Lower leg skin (tissue), 4 donors: ENCODE data around the gene RNF207. TPM values are rescaled to one million over a fixed set of nuclear protein-coding genes. Genes with fewer than 3 reads are reported as not detected.
A peak's percentile ranks its signal among the peaks of the same experiment; 100 is the strongest.

Source experiments
- DNase-seq, 2 donors: peaks; one replicate each; pipeline ENCODE4 v3.0.0-alpha.2; 2019; ENCODE audit warnings: low spot score in 2 of 2
- H3K4me3 ChIP-seq: fragments of 200-600 bp; sonication (generic); 2 replicates; pipeline ENCODE4 v1.5.1; 2017; ENCODE audit warnings: mild to moderate bottlenecking, low read depth; ENCODE audit not compliant: poor library complexity, severe bottlenecking
- CTCF ChIP-seq, 3 donors: fragments of 450-650 bp; IDR thresholded peaks; one replicate each; pipeline ENCODE4 v1.5.1; 2016; ENCODE audit warnings: antibody characterized with exemption in 3 of 3, mild to moderate bottlenecking in 3 of 3, moderate library complexity in 2 of 3
- POLR2A ChIP-seq, 2 donors: fragments of 450-650 bp; IDR thresholded peaks; one replicate each; pipeline ENCODE4 v1.6.1; 2016 to 2017; ENCODE audit warnings: antibody characterized with exemption in 2 of 2, mild to moderate bottlenecking in 1 of 2, moderate library complexity in 1 of 2
- WGBS, 2 donors: methylation state at CpG; one replicate each; pipeline ENCODE4 v1.1.5; 2018; 5-methylcytosine and 5-hydroxymethylcytosine counted together
- intact Hi-C: fragments of 100-400 bp; cut with DNase I; formaldehyde crosslinking; loops from one replicate; pipeline ENCODE4 v1.15.0; 2023; ENCODE audit warnings: low total_unique reads
- total RNA-seq, 4 donors: library from RNA; depleted of rRNA; stranded (reverse); fragments of >200 nt; gene quantifications; one replicate each; pipeline ENCODE4 v1.1.0, GENCODE V29; 2016

RNF207 gene
- total RNA-seq, 4 donors from 2014 or later, result 5.0 to 10.4 (median 7.7) TPM

GRCh38 chr1:6234502-6235295 is 28.8 kb downstream of the RNF207 start:
- H3K4me3 ChIP-seq, result peak overlapping the region; percentile 69
- no peak for TF ChIP-seq CTCF (IDR thresholded peaks at IDR 0.05)
- no peak for TF ChIP-seq POLR2A (IDR thresholded peaks at IDR 0.05)
- intact Hi-C loops, result no loop called here
- WGBS, 2 donors, result 41 to 46% methylated on average over 20 of the region's 20 CpGs
- no peak for DNase-seq

GRCh38 chr1:6235296-6235677 is 29.4 kb downstream of the RNF207 start:
- intact Hi-C loops, result no loop called here
- WGBS, 2 donors, result 0% methylated on average over 22 to 26 of the region's 30 CpGs
- DNase-seq, result no peak
- peak overlapping the region; percentile 69 for H3K4me3 ChIP-seq
- TF ChIP-seq CTCF (IDR thresholded peaks at IDR 0.05), result no peak
- no peak for TF ChIP-seq POLR2A (IDR thresholded peaks at IDR 0.05)

GRCh38 chr1:6237093-6237492 is 31.2 kb downstream of the RNF207 start:
- TF ChIP-seq CTCF (IDR thresholded peaks at IDR 0.05) (no peak), POLR2A (IDR thresholded peaks at IDR 0.05) (no peak)
- H3K4me3 ChIP-seq, result no peak overlapping the region
- DNase-seq, result no peak
- intact Hi-C loops, result no loop called here
- WGBS, 2 donors, result 92% methylated on average over 4 of the region's 4 CpGs

GRCh38 chr1:6239213-6239752 is 33.4 kb downstream of the RNF207 start:
- TF ChIP-seq CTCF (IDR thresholded peaks at IDR 0.05) (no peak), POLR2A (IDR thresholded peaks at IDR 0.05) (no peak)
- WGBS, 2 donors, result 55 to 63% methylated on average over 7 of the region's 7 CpGs
- no peak overlapping the region for H3K4me3 ChIP-seq
- intact Hi-C loops, result no loop called here
- DNase-seq, result no peak

- TF ChIP-seq CTCF (IDR thresholded peaks at IDR 0.05) (no peak), POLR2A (IDR thresholded peaks at IDR 0.05) (no peak)
- WGBS, 2 donors, result 63 to 66% methylated on average over 17 of the region's 17 CpGs
- no peak for DNase-seq
- intact Hi-C loops, result loop anchor here (5.0 to 10.0 kb wide), 2 partner anchors 128 to 185 kb away; no protein-coding TSS in a partner anchor
- no peak overlapping the region for H3K4me3 ChIP-seq
These were observed 34.2 kb downstream of the RNF207 start for GRCh38 chr1:6239950-6240768.
